Measurements from ENCODE around the gene DRAM1. TPM values are rescaled to one million over a fixed set of nuclear protein-coding genes. Genes with fewer than 3 reads are reported as not detected.

Gene DRAM1
- total RNA-seq, 3 donors from 2014 or later (not counting 1 experiment from before 2014, with no cell fraction given), result 9.8 to 10.5 (median 10.0) TPM

- intact Hi-C loops (cut with micrococcal nuclease), result no loop called here
- H3K4me3 Mint-ChIP-seq, result no peak overlapping the region
Observed at GRCh38 chr12:101892794-101893193, 15.4 kb downstream of the DRAM1 start.

GRCh38 chr12:101901777-101902176 is 24.4 kb downstream of the DRAM1 start:
- intact Hi-C loops (cut with micrococcal nuclease), result no loop called here
- H3K36me3 Mint-ChIP-seq, result no peaks in the 10 kb centered on the region
- H3K9me3 ChIP-seq (ENCODE audit: control insufficient read depth, insufficient read depth, low read length), result no peaks in the 10 kb centered on the region
- H3K4me1 ChIP-seq (ENCODE audit: control insufficient read depth, insufficient read depth, low read length), result peaks cover 3% of the 10 kb centered on the region
- peak overlapping the region in 1 of 2 donors; percentile 75 for H3K27ac Mint-ChIP-seq
- H3K27ac ChIP-seq (ENCODE audit: low read length), result no peak overlapping the region
- WGBS (ENCODE audit: insufficient coverage), result 83% methylated on average over 2 of the region's 3 CpGs
- no peaks in the 10 kb centered on the region for H3K27me3 ChIP-seq (ENCODE audit: control insufficient read depth, insufficient read depth, low read length)
- H3K36me3 ChIP-seq (ENCODE audit: control insufficient read depth, insufficient read depth, low read length), result no peaks in the 10 kb centered on the region
- peaks cover 8 to 18% of the 10 kb centered on the region in 2 donors for H3K4me1 Mint-ChIP-seq
- no peak for DNase-seq
- ATAC-seq, result peak in 2 of 3 donors; percentile 54 to 72
- TF ChIP-seq CTCF (IDR thresholded peaks at IDR 0.05), result no peak
- no peaks in the 10 kb centered on the region for H3K27me3 Mint-ChIP-seq (ENCODE audit: low read depth in 2 of 2)
- H3K4me3 ChIP-seq (ENCODE audit: low read length), result no peak overlapping the region
- H3K4me3 Mint-ChIP-seq, result no peak overlapping the region
- H3K9me3 Mint-ChIP-seq, result no peaks in the 10 kb centered on the region

More at GRCh38 chr12:101892794-101893193, 15.4 kb downstream of the DRAM1 start:
- TF ChIP-seq CTCF (IDR thresholded peaks at IDR 0.05), result no peak
- no peak for DNase-seq
- no peak overlapping the region for H3K27ac Mint-ChIP-seq
- Histone ChIP-seq H3K4me1 (ENCODE audit: control insufficient read depth, insufficient read depth, low read length) (peaks cover 3% of the 10 kb centered on the region), H3K27me3 (ENCODE audit: control insufficient read depth, insufficient read depth, low read length) (no peaks in the 10 kb centered on the region), H3K4me3 (ENCODE audit: low read length) (no peak overlapping the region), H3K9me3 (ENCODE audit: control insufficient read depth, insufficient read depth, low read length) (no peaks in the 10 kb centered on the region), H3K27ac (ENCODE audit: low read length) (no peak overlapping the region), H3K36me3 (ENCODE audit: control insufficient read depth, insufficient read depth, low read length) (no peaks in the 10 kb centered on the region)
- ATAC-seq, result no peak
- no peaks in the 10 kb centered on the region for H3K27me3 Mint-ChIP-seq (ENCODE audit: low read depth in 2 of 2)
- H3K9me3 Mint-ChIP-seq, result no peaks in the 10 kb centered on the region
- H3K4me1 Mint-ChIP-seq, result peaks cover 0 to 5% of the 10 kb centered on the region in 2 donors
- no peaks in the 10 kb centered on the region for H3K36me3 Mint-ChIP-seq

- Histone ChIP-seq H3K4me1 (ENCODE audit: control insufficient read depth, insufficient read depth, low read length) (peaks cover 3% of the 10 kb centered on the region), H3K27ac (ENCODE audit: low read length) (no peak overlapping the region), H3K4me3 (ENCODE audit: low read length) (no peak overlapping the region), H3K27me3 (ENCODE audit: control insufficient read depth, insufficient read depth, low read length) (no peaks in the 10 kb centered on the region), H3K36me3 (ENCODE audit: control insufficient read depth, insufficient read depth, low read length) (no peaks in the 10 kb centered on the region), H3K9me3 (ENCODE audit: control insufficient read depth, insufficient read depth, low read length) (no peaks in the 10 kb centered on the region)
- intact Hi-C loops (cut with micrococcal nuclease), result no loop called here
- no peaks in the 10 kb centered on the region for H3K27me3 Mint-ChIP-seq (ENCODE audit: low read depth in 2 of 2)
- H3K4me1 Mint-ChIP-seq, result peaks cover 8 to 18% of the 10 kb centered on the region in 2 donors
- no peak for TF ChIP-seq CTCF (IDR thresholded peaks at IDR 0.05)
- H3K27ac Mint-ChIP-seq, result peak overlapping the region in 1 of 2 donors; percentile 75
- H3K4me3 Mint-ChIP-seq, result peak overlapping the region; percentile 10
- H3K9me3 Mint-ChIP-seq, result no peaks in the 10 kb centered on the region
- H3K36me3 Mint-ChIP-seq, result no peaks in the 10 kb centered on the region
- DNase-seq (no peak), ATAC-seq (peak; percentile 36 to 67 (median 53))
- WGBS (ENCODE audit: insufficient coverage), result 63% methylated on average over 8 of the region's 8 CpGs
Observed at GRCh38 chr12:101902641-101903040, 25.3 kb downstream of the DRAM1 start.

- TF ChIP-seq CTCF (IDR thresholded peaks at IDR 0.05), result no peak
- H3K9me3 Mint-ChIP-seq, result no peaks in the 10 kb centered on the region
- Histone ChIP-seq H3K4me3 (ENCODE audit: low read length) (no peak overlapping the region), H3K27me3 (ENCODE audit: control insufficient read depth, insufficient read depth, low read length) (no peaks in the 10 kb centered on the region), H3K36me3 (ENCODE audit: control insufficient read depth, insufficient read depth, low read length) (no peaks in the 10 kb centered on the region), H3K27ac (ENCODE audit: low read length) (no peak overlapping the region), H3K9me3 (ENCODE audit: control insufficient read depth, insufficient read depth, low read length) (no peaks in the 10 kb centered on the region), H3K4me1 (ENCODE audit: control insufficient read depth, insufficient read depth, low read length) (peaks cover 3% of the 10 kb centered on the region)
- no peak overlapping the region for H3K4me3 Mint-ChIP-seq
- no peak for ATAC-seq
- WGBS (ENCODE audit: insufficient coverage), result 79% methylated on average over 2 of the region's 2 CpGs
- intact Hi-C loops (cut with micrococcal nuclease), result no loop called here
- H3K27me3 Mint-ChIP-seq (ENCODE audit: low read depth in 2 of 2), result no peaks in the 10 kb centered on the region
- H3K27ac Mint-ChIP-seq, result no peak overlapping the region
- DNase-seq, result no peak
- no peaks in the 10 kb centered on the region for H3K36me3 Mint-ChIP-seq
- peaks cover 8 to 16% of the 10 kb centered on the region in 2 donors for H3K4me1 Mint-ChIP-seq
Observed at GRCh38 chr12:101906226-101906625, 28.8 kb downstream of the DRAM1 start.
